Activated T-helper 1 cell treated with anti-CD3 and anti-CD28 coated beads, Interleukin-12 subunit alpha, Interleukin-12 subunit beta, Interleukin-2, Interleukin-4 antibody, amounts not matched to agents 30 ng/mL and 10 ng/mL and 1 ng/mL, durations not matched to agents 14 hours and 24 hours and 36 hours (primary cell): ENCODE measurements around the gene RNF7. TPM values are rescaled to one million over a fixed set of nuclear protein-coding genes. Genes with fewer than 3 reads are reported as not detected.
A peak's percentile ranks its signal among the peaks of the same experiment; 100 is the strongest.

Experiments
- DNase-seq: peaks from one replicate; pipeline ENCODE4 v3.0.0; 2021; ENCODE audit warnings: low spot score
- H3K27ac Mint-ChIP-seq: one replicate; pipeline ENCODE4 v1.8.0; 2021; ENCODE audit warnings: mild to moderate bottlenecking, mixed read lengths
- H3K27me3 Mint-ChIP-seq: one replicate; pipeline ENCODE4 v1.8.0; 2022; ENCODE audit warnings: mild to moderate bottlenecking, moderate library complexity, mixed read lengths; ENCODE audit not compliant: insufficient read depth
- H3K36me3 Mint-ChIP-seq: one replicate; pipeline ENCODE4 v1.8.0; 2021; ENCODE audit warnings: low read depth, mixed read lengths
- H3K4me1 Mint-ChIP-seq: one replicate; pipeline ENCODE4 v1.8.0; 2021; ENCODE audit warnings: low read depth, mixed read lengths
- H3K4me3 Mint-ChIP-seq: one replicate; pipeline ENCODE4 v1.8.0; 2021; ENCODE audit warnings: mild to moderate bottlenecking, moderate library complexity, mixed read lengths
- H3K9me3 Mint-ChIP-seq: one replicate; pipeline ENCODE4 v1.8.0; 2021; ENCODE audit warnings: mixed read lengths
- intact Hi-C: fragments of 100-400 bp; cut with micrococcal nuclease; formaldehyde crosslinking; loops from one replicate; pipeline ENCODE4 v1.15.1; 2024
- total RNA-seq: library from RNA; stranded (reverse); gene quantifications from 2 replicates; pipeline ENCODE4 v1.2.3, GENCODE V29; 2022

RNF7 gene
- total RNA-seq, 1 donor from 2014 or later, result 70.9 TPM

DNA sequence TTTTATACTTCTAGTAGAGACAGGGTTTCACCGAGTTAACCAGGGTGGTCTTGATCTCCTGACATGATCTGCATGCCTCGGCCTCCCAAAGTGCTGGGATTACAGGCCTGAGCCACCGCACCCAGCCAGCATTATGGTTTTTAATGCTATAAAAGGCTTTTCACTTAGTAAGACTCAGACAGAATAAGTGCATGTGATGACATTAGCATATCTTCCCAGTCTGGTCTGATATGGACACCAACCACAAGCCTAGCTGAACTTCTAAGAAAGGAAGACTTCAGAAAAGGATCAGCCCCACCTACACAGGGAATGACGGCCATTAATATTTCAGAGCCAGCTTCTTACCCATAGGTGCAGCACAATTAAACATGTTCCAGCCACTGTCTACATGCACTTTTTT, 52.1 kb downstream of the RNF7 start:
- H3K36me3 Mint-ChIP-seq, result no peaks in the 10 kb centered on the region
- intact Hi-C loops, result loop anchor here (10.0 kb wide), 1 partner anchor 1215 kb away; the partner anchor contains the start of gene U2SURP
- DNase-seq, result no peak
- no peaks in the 10 kb centered on the region for H3K27me3 Mint-ChIP-seq
- H3K27ac Mint-ChIP-seq, result no peak overlapping the region
- no peak overlapping the region for H3K4me3 Mint-ChIP-seq
- no peaks in the 10 kb centered on the region for H3K9me3 Mint-ChIP-seq
- peaks cover 13% of the 10 kb centered on the region for H3K4me1 Mint-ChIP-seq

DNA sequence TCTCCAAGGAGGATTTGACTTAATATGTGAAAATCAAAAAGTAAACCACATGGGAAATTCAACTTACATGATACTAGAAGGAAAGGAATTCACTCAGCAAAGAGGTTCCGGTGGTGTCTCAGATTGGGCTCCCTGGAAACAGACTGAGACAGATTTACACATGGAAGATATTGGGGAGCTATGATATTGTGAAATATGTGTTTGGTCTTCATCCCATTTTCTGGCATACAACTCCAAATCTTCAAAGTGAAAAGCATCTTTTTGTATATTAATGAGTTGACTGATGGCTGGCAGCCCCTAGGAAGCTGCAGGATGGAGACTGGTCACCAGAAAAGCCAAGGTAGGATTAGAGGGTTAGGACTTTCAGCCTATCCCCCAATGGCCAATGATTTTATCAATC, 54.4 kb downstream of the RNF7 start:
- Mint-ChIP-seq H3K27me3 (no peaks in the 10 kb centered on the region), H3K9me3 (no peaks in the 10 kb centered on the region), H3K4me3 (no peak overlapping the region)

DNA sequence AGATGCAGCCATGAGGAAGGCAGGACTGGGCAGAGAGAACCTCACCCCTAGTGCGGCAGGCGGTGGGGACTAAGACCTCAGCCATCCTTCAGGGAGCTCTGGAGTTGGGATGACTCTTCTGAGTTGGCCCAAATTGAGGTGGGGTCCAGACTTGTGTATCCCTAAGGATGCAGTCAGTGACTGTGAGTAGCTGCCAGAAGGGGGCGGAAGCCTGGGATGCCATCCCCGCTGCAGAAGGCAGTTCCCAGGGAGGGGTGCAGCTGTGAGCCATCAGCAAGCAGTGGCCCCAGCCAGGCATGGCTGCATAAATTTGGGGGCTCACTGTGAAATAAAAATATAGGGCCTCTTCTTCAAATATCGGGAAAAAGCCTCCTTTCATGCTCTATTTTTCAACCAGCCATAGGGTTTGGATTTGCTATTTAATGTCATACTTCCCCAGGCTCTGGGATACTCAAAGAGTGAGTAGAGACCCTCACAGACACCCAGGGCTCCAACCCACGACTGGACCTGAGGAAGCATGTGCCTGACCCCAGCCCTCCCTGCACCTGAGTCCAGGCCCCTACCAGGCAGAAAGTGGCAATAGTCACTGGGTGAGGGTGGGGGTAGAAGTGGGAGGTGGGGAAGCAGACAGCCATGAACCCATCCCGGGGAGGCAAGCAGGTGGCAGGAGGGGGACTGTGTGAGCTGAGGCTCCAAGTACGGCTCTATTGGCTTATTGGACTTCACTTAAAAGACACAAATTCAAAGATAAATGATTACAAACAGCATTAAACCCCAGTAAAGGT, 55.6 kb downstream of the RNF7 start:
- H3K27ac Mint-ChIP-seq, result no peak overlapping the region

More for the DNA sequence above, 54.4 kb downstream of the RNF7 start:
- intact Hi-C loops, result loop anchor here (10.0 kb wide), 1 partner anchor 1212 kb away; the partner anchor contains the start of gene U2SURP
- H3K4me1 Mint-ChIP-seq, result peaks cover 35% of the 10 kb centered on the region
- no peak overlapping the region for H3K27ac Mint-ChIP-seq
- H3K36me3 Mint-ChIP-seq, result no peaks in the 10 kb centered on the region
- no peak for DNase-seq

DNA sequence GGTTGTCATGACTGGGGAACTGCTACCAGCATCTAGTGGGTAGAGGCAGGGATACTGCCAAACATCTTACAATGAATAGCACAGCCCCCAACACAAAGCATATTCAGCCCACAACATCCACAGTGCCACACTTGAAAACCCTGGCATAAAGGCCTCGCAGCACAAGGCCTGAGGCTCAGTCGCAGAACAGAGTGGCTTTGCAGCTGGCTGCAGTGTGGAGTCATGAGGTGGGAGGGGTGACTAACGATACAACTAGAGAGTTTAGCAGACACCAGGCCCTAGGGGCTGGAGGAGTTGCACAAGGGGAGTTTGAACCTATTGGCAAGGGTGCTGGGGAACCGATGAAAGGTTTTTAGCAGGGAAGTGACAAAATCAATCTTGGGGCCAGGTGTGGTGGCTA, 57.2 kb downstream of the RNF7 start:
- H3K27me3 Mint-ChIP-seq, result no peaks in the 10 kb centered on the region
- H3K4me3 Mint-ChIP-seq, result no peak overlapping the region
- no peaks in the 10 kb centered on the region for H3K36me3 Mint-ChIP-seq
- no peaks in the 10 kb centered on the region for H3K9me3 Mint-ChIP-seq
- intact Hi-C loops, result loop anchor here (5.0 to 10.0 kb wide), 3 partner anchors 232 to 1210 kb away; partner anchors contain the start of gene U2SURP
- peak overlapping the region; percentile 99 for H3K27ac Mint-ChIP-seq
- no peak for DNase-seq
- peaks cover 47% of the 10 kb centered on the region for H3K4me1 Mint-ChIP-seq

More for the DNA sequence above, 55.6 kb downstream of the RNF7 start:
- intact Hi-C loops, result loop anchor here (10.0 kb wide), 1 partner anchor 1211 kb away; the partner anchor contains the start of gene U2SURP
- Mint-ChIP-seq H3K4me3 (no peak overlapping the region), H3K4me1 (peaks cover 41% of the 10 kb centered on the region), H3K9me3 (no peaks in the 10 kb centered on the region), H3K27me3 (no peaks in the 10 kb centered on the region), H3K36me3 (no peaks in the 10 kb centered on the region)
- DNase-seq, result no peak

DNA sequence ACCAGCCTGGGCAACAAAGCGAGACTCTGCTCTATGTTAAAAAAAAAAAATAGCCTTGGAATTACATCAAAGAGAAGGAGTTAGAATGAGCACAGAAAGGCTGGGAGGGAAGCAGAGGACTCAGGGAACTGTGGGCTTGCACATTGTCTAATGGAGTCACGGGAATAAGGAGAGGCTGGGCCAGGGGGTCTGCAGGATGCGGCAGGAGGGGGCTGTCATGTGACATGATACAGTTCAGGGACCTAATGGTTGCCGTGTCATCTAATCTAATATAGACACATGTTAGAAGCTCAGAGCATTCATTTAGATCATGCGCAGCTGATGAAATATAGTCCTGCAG, 57.6 kb downstream of the RNF7 start:
- no peaks in the 10 kb centered on the region for H3K36me3 Mint-ChIP-seq
- peak overlapping the region; percentile 99 for H3K27ac Mint-ChIP-seq
- H3K9me3 Mint-ChIP-seq, result peaks cover 4% of the 10 kb centered on the region
- H3K4me3 Mint-ChIP-seq, result no peak overlapping the region
- DNase-seq, result no peak
- intact Hi-C loops, result loop anchor here (1.0 to 10.0 kb wide), 10 partner anchors 57 to 1209 kb away; partner anchors contain the start of genes ATP1B3, GK5, RASA2 and RNF7
- peaks cover 3% of the 10 kb centered on the region for H3K27me3 Mint-ChIP-seq
- H3K4me1 Mint-ChIP-seq, result peaks cover 47% of the 10 kb centered on the region

DNA sequence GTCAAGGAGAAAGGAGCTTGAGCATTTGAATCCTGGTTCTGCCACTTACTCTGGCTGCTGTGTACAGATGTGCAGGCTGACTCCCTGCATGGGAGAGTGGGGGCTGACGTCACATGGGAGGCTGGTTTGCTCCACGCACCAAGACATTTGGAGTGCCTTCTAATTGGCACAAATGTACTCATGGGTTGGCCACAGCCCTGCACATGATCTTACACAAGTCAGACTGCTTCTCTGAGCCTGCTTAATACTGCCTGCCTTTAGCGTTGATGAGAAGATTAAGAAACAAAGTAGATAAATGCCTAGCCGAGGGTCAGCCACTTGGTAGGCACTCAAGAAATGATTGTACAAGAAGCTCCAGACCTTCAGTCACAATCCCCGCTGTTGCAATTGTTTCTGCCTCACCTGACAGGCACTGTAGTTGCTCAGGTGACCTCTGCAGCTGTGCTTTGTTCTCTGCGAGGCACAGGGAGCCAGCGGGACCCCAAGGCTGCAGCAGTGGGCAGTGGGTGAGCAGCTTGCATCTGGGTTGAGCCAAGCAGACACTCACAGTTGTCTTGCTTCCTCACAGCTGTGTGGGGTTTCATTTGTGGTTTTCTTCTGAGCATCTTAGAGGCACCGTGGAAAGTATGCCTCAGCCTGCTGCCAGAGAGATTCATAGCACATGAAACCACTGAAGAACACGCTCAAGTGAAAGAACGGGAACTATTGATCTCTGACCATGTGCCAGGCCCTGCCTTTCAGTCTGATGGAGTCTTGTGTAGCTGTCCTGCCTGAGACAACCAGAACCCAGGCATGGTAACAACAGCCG, 58.2 kb downstream of the RNF7 start:
- Mint-ChIP-seq H3K36me3 (no peaks in the 10 kb centered on the region), H3K9me3 (peaks cover 5% of the 10 kb centered on the region), H3K4me1 (peaks cover 47% of the 10 kb centered on the region), H3K4me3 (peak overlapping the region; percentile 79), H3K27ac (peak overlapping the region; percentile 99), H3K27me3 (peaks cover 3% of the 10 kb centered on the region)
- peak; percentile 74 for DNase-seq
- intact Hi-C loops, result loop anchor here (1.0 to 10.0 kb wide), 10 partner anchors 58 to 1209 kb away; partner anchors contain the start of genes ATP1B3, GK5, RASA2 and RNF7

Other genes starting within 250 kb of the RNF7 start
- gene GRK7, start 25.1 kb downstream of the RNF7 start, total RNA-seq, result not detected in 2 replicates
- 197 and 231 TPM in 2 replicates for gene ATP1B3, start 138.3 kb downstream of the RNF7 start, total RNA-seq